AG09319 (cell line): ENCODE measurements around the gene CHD5.

Experiments used
- DNase-seq: peaks from one replicate; pipeline ENCODE4 v3.0.0-alpha.2; 2010; ENCODE audit warnings: low read depth; ENCODE audit errors: extremely low read depth
- TF ChIP-seq, protein P1 (sequence below): IDR thresholded peaks from 2 replicates; pipeline ENCODE4 v1.5.1; 2011; ENCODE audit warnings: low read depth, mild to moderate bottlenecking, inconsistent platforms, low read length, moderate library complexity

The CHD5 gene

DNA sequence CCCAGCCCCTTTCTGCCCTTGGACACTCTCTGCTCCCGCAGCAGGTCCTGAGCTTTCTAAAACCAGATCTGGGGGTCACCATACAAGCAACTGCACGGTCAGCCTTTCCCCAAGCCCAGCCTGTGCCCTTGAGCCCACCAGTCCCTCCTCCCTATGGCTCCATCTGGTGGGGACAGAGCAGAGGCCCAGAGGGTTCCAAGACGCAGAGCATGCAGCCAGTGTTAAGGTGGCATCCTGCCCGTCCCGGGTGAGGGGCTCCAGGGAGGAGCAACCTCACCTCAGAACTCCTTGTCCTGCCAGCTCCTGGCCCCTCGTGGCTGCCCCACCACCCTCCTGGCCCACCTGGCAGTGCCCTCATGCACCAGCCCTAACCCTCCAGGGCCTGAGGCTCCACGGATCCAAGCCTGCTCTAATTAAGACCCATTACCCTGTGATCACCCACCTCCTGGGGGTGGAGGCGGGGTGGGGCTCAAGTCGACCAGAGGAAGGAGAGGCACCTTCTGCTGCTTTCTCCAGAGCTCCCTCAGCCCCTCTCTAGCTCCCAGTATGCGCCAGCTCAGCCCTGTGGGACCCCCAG, 8.5 kb downstream of the CHD5 start:
- no peak for DNase-seq
- TF ChIP-seq, protein P1, sequence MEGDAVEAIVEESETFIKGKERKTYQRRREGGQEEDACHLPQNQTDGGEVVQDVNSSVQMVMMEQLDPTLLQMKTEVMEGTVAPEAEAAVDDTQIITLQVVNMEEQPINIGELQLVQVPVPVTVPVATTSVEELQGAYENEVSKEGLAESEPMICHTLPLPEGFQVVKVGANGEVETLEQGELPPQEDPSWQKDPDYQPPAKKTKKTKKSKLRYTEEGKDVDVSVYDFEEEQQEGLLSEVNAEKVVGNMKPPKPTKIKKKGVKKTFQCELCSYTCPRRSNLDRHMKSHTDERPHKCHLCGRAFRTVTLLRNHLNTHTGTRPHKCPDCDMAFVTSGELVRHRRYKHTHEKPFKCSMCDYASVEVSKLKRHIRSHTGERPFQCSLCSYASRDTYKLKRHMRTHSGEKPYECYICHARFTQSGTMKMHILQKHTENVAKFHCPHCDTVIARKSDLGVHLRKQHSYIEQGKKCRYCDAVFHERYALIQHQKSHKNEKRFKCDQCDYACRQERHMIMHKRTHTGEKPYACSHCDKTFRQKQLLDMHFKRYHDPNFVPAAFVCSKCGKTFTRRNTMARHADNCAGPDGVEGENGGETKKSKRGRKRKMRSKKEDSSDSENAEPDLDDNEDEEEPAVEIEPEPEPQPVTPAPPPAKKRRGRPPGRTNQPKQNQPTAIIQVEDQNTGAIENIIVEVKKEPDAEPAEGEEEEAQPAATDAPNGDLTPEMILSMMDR, result peak; percentile 45

DNA sequence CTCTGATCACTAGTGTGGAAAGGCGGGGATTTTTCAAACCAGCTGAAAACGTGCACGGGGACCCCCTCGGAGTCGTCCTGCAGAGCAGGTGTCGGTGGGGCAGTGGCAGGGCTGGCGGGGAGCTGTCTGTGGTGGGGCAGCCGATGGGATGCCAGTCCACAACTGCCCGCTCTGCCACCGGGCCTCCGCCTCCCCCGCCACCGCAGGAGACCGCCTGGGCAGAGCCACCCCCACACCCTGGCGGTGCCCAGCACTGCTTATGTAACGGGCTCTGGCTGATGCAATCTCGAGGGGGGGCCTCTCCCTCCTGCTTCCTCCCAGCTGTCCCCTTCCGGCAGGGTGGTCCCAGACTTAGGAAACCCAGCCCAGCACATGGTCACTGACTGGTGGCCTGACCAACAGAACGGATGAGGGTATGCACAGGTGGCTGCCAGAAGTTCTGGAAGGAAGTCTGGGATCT, 9.3 kb downstream of the CHD5 start:
- no peak for DNase-seq
- TF ChIP-seq, protein P1, result no peak

DNA sequence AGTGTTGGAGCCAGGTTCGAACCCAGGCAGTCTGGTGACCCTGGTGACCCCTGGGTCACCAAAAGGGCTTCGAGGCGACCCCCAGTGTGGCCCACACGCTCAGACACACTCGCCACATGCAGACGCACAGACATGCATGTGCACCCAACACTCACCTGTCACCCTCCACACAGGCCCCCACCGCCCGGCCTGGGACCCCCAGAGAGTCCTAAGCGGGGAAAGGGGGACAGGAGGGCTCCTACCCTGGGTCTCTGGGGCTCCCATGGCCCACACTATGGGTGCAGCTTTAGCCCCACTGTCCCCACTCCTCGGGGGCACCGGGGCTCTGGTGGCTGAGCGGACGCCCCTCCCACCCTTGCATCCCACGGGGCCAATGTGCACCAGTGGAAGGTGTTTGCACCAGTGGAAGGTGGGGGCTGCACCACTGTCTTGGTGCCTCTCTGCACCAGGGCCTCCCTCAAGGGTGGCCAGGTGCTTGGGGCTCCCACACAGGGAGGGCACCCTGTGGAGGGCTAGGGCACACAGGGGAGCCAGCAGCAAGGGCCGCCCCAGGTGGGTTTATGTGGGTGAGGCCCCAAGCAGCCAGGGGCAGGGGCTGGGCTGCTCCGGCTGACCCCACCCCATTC, 9.9 kb downstream of the CHD5 start:
- no peak for DNase-seq
- TF ChIP-seq, protein P1, result no peak

DNA sequence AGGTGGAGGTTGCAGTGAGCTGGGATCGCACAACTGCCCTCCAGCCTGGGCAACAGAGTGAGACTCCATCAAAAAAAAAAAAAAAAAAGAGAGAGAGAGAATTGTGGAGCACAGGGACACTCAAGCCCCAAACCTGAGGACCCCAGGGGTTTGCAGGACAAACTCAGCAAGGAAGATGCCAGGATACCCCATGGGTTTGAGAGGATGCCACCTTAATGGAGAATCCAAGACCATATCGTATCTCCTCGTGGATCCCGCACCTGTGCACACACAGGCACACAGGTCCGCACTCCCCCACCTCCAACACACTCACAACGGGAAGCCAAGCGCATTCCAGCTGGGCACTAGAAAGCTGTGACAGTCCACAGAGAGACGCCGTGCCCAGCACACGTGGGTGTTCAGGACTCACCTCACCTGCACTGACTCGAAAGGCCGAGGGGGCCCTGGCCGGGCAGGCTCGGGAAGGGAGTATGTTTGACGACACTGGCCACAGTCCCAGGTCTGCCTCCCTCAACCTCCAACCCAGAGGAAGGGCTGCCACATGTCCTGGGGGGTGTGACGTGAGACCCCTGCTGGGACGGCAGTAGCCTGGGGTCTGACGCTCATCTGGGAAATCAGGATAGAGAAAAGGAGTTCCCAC, 11.1 kb downstream of the CHD5 start:
- TF ChIP-seq, protein P1, result no peak
- DNase-seq, result no peak

DNA sequence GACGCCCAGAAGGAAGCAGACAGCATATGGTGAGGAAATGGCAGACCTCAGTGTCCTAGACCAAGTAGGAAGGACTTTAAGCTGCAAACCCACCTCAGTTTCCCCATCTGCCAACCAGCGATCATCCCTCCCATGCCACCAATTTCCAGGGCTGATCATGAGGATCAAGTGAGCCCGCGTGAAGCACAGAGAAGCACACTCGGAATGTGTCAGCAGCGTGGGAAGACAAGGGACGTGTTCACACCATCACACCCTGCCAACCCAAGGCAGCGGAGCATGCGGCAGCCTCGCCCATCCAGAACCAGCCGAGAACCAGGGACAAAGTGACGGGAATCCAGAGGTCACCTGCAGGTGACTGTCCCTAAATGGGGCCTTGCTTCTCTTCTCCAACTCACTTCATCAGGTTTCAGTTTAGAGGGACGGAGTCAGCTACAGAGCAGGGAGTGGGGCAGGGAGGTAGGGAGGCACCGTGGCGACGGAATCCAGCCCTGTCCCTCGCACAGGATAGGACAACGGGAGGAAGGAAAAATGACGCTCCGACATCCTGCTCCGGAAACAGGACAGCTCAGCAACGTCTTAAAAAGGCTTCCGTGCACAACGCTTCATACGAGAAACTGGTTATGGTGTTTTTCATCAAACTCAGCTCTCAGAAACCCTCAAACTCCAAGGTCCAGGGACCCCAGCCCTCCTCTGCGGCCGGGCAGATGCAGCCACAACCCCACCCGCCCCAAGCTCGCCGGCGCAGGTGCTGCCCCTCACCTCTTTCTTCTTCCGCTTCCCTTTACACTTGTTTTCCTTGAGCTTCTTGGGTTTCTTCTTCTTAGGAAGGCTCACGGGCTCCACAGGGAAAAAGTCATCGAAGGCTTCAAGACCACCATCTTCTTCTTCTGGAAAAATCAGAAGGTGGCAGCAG, 12.5 kb downstream of the CHD5 start:
- TF ChIP-seq, protein P1, result no peak
- no peak for DNase-seq

DNA sequence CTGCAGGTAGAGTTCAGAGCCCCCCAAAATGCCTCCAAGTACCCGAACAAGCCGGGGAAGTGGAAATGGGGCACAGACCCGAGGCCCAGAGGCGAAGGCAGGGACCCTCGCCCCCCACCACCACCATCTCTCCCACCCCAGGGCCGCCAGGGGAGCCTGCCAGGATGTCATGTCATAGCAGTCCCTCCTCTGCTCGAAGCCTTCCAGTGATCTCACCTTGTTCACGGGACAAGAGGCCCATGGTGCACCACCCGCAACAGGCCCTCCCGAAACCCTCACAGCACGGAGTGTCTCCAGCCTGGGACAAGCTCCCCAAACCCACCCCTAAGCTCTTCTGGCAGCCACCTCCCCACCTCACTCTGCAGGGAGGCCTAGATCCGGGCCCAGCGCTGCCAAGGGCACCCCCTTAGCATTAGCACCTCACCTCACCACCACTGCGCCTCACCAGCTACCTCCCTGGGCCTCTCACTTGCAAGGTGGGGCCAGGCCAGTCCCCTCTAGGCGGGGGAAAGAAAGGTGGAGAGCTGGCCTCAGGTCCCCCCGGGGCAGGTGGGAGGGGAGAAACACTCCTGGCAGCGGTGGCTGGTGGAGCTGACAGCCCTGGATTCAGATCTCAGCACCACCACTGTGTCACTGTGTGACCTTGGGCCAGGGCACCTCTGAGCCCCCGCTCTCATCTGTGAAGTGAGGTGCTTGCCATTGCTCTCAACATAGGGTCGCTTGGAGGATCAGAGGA, 13.3 kb downstream of the CHD5 start:
- no peak for DNase-seq
- TF ChIP-seq, protein P1, result no peak
